GM21423 (cell line): ENCODE results near the gene CCT8.
A peak's percentile ranks its signal among the peaks of the same experiment; 100 is the strongest.
"Not testable (repeated sequence)": the region's sequence is repeated elsewhere in the genome, so short reads cannot be mapped to it uniquely, and the experiment has no call there.

Experiments
- ATAC-seq: cut with Tn5 transposase; IDR thresholded peaks from one replicate; pipeline ENCODE4 v1.9.1; 2021; ENCODE audit warnings: mild to moderate bottlenecking, moderate library complexity; ENCODE audit not compliant: unreplicated experiment

CCT8 gene

GRCh38 chr21:29024474-29025327, 48.7 kb downstream of the CCT8 start, which contains the start of gene USP16:
Gene USP16, plus strand, starts transcription at chr21:29024668. Its CDS starts 3,246 bp downstream, at chr21:29027914.
- peak; percentile 97 for ATAC-seq

- no peak for ATAC-seq
These were observed 51.3 kb downstream of the CCT8 start for GRCh38 chr21:29022166-29022565.

- no peak for ATAC-seq
These were observed 54.9 kb downstream of the CCT8 start for GRCh38 chr21:29018540-29018939.

- no peak for ATAC-seq
These were observed 55.7 kb downstream of the CCT8 start for GRCh38 chr21:29017639-29018237.

GRCh38 chr21:29011236-29011635, 62.2 kb downstream of the CCT8 start:
- not testable (repeated sequence) for ATAC-seq

- ATAC-seq = no peak
These were observed 65.1 kb downstream of the CCT8 start for GRCh38 chr21:29008367-29008766.

GRCh38 chr21:29007810-29008209, 65.6 kb downstream of the CCT8 start:
- no peak for ATAC-seq

- ATAC-seq = no peak
These were observed 66.3 kb downstream of the CCT8 start for GRCh38 chr21:29007135-29007534.
